Right lobe of liver (tissue), 4 donors: ENCODE results near the gene DIO3.

ENCODE experiments used
- CTCF ChIP-seq, 4 donors: fragments of 200-600 bp in 3 of 4; fragments of 450-650 bp in 1 of 4; IDR thresholded peaks; one replicate each; pipeline versions ENCODE4 v1.5.1 to v1.8.0; 2016 to 2022; ENCODE audit warnings: antibody characterized with exemption in 4 of 4, mild to moderate bottlenecking in 2 of 4
- POLR2A ChIP-seq: fragments of 450-650 bp; IDR thresholded peaks from one replicate; pipeline ENCODE4 v1.6.1; 2017; ENCODE audit warnings: antibody characterized with exemption, mild to moderate bottlenecking
- donor health status: DM: no; HTN: no; CAD: no.
- donor health status: DM: no; HTN: no; CAD: no.
- donor health status: DM: no; HTN: yes; CAD: no.

DNA sequence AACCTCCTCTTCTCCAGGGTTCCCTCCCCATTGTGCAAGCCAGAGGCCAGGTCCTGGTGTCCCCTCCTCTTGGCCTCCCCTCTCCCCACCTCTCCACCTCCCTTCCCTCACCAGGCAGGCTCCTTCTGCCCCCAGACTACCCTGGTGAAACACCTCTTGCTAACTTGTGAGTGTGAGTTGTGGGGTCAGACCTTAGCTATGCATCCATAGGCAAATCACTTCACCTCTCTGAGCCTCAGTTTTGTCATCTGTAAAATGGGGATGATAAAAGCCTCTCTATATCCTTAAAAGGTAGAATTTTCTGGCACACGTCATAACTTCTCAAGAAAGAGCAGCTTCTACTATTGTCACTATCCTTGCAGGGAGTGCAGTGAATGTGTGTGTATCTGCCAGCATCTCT, 7.9 kb upstream of the DIO3 start:
- TF ChIP-seq POLR2A = no peak
- no peak for TF ChIP-seq CTCF (IDR thresholded peaks at IDR 0.05)
